HG03039 (cell line): Measurements from ENCODE around the gene FGF3.
"Not testable (repeated sequence)": the region's sequence is repeated elsewhere in the genome, so short reads cannot be mapped to it uniquely, and the experiment has no call there.

Experiments used
- ATAC-seq: cut with Tn5 transposase; IDR thresholded peaks from one replicate; pipeline ENCODE4 v1.9.1; 2021; ENCODE audit warnings: mild to moderate bottlenecking, moderate library complexity; ENCODE audit not compliant: unreplicated experiment

FGF3 gene

DNA sequence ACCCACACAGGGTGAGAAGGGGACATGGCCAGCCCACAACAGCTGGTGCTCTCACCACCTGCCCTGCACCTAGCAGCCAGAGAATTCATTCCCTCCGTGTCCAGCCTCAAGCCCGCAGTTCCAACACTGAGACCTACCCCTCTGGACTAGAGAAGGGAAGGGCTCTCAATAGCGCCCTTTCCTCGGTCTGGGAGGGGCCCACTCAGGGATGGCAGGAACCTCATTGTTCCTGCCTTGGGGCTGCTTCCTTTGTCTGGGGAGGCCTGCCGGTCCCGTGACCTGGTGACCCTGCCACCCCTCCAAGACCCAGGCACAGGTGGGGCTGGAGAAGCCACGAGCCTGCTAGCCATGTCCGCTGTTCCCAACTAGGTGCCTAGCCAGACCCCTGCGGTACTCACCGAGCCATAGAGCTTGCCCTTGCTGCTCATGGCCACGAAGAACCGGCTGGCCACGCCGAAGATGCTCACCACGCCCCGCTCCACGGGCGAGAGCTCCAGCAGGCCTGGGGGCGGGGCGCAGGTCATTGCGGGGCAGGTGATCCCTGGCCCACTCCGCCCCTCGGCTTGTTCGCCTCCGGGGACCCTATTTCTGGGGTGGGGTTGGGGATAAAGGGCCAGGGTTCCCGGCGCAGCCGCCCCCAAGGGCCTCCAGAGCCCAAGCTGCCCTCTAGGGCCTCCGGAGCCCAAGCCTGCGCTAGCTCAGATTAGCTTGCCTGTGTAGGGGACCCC lies 45.4 kb downstream of the FGF3 start:
- ATAC-seq: no peak

DNA sequence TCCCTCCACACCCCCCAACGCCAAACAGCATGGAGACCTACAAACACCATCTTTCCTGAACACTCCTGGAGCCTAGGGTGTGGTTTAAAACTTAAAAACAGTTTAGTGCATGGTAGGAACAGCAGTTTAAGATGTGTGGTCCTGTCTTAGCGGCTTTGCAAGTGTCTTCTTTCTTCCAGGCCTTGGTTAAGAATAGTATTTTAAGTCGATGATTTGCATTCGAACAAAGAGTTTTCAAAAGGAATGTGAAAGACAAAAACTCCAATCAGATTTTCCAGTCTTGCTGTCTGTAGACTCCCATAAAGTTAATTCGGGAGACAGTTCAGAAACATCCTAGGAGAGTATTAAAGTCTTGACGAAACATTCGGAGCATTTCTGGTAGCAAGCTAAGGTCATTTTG lies 47.8 kb downstream of the FGF3 start:
- ATAC-seq: no peak

DNA sequence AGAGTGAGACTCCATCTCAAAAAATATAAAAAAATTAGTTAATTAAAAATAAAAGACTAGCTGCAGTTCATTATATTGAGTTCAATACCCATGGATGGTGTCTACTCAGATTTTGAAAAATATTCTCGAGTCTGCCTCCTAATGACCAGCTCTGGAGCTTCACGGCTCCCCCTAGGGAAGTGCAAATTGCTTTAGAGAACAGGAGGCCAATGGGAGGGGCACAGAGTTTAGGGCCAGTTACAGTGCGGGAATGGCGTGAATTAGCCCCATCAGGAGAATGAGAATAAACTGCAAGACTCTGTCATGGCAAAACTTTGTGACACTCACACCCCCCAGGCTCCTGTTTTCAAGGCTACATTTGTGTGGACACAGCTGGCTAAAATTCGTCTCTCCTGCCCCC lies 48.7 kb downstream of the FGF3 start:
- ATAC-seq: no peak

DNA sequence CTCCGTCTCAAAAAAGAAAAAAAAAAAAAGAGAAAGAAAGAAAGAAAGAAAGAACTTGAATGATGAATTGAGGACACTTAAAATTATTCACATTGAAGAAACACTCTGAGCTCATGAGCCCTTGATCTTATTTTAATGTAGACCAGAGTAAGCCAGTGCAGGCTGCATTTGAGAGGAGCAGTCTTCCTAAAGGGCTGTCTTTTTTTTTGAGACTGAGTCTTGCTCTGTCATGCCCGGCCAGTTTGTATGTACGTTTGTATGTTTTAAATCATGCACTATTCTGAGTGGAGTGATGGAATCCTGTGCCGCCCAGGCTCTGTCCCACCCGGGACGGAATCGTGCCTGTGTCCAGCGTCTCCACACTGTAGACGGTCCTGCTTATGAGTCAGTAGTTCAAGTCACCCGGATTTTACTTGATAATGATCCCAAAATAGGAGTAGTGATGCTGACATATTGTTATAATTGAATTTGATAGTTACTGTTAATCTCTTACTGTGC lies 53.7 kb downstream of the FGF3 start:
- no peak for ATAC-seq

DNA sequence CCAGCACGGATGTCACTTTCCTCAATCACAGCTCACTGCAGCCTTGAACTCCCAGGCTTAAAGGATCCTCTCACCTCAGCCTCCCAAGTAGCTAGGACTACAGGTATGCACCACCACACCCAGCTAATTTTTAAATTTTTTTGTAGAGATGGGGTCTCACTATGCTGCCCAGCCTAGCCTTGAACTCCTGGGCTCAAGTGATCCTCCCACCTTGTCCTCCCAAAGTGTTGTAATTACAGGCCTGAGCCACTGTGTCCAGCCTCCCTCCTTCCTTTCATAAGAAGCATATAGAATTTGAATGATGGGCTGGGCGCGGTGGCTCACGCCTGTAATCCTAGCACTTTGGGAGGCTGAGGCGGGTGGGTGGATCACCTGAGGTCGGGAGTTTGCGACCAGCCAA lies 54.3 kb downstream of the FGF3 start:
- not testable (repeated sequence) for ATAC-seq

DNA sequence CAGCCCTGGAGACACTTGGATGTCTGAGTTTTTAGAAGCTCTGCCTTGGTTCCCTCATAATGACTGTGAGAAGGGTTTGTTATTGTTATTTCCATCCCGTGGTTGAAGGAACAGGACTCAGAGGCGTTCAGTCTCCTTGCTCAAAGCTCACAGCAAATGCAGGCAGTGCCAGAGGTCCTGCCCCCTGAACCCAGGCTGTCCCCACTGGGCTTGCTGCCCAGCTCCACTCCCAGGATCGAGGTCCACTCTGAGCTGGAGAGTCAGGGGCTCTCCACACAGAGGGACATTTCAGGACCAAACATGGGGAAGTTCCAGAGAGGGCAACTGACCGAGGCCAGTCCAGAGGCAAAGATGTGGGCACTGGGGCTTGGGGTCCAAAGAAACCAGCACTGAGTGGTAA lies 58.9 kb downstream of the FGF3 start:
- no peak for ATAC-seq
